IMR-90 (cell line): ENCODE measurements around the gene NOXA1. TPM values are rescaled to one million over a fixed set of nuclear protein-coding genes. Genes with fewer than 3 reads are reported as not detected.
A peak's percentile ranks its signal among the peaks of the same experiment; 100 is the strongest.

ENCODE experiments used
- ATAC-seq: fragments of 200-7000 bp; cut with Tn5 transposase; 2 replicates; pipeline ENCODE4 v1.9.1; 2020; ENCODE audit warnings: low read depth, mild to moderate bottlenecking, moderate library complexity
- BruUV-seq: library from RNA; stranded (reverse); fragments of 400-500 nt; replicated peaks from 2 replicates; lab custom pipeline; 2021; lab: Mats Ljungman, UMichigan
- CTCF ChIA-PET: fragments of 300-600 bp; formaldehyde crosslinking; extraction: SDS; loops from one replicate; lab custom pipeline; 2021; ENCODE audit warnings: antibody characterized with exemption; lab: Yijun Ruan, JAX
- POLR2A ChIA-PET: fragments of 300-600 bp; sonication (Branson Sonifier 250); formaldehyde crosslinking; loops from one replicate; lab custom pipeline; 2022; ENCODE audit warnings: antibody characterized with exemption; ENCODE audit not compliant: unreplicated experiment; lab: Charles Lee
- DNase-seq: peaks from one replicate; pipeline ENCODE4 v3.0.0; 2013
- H2AFZ ChIP-seq: replicated peaks from 2 replicates; pipeline ENCODE3; 2013; ENCODE audit warnings: low read length, mild to moderate bottlenecking; ENCODE audit not compliant: poor library complexity
- H2AK5ac ChIP-seq: 2 replicates; pipeline ENCODE4 v1.6.1; 2013; ENCODE audit warnings: low read depth, low read length, inconsistent platforms
- H2AK9ac ChIP-seq: replicated peaks from 2 replicates; pipeline ENCODE3; 2013; ENCODE audit warnings: mild to moderate bottlenecking, low read depth, low read length, moderate library complexity; ENCODE audit not compliant: poor library complexity
- H2BK120ac ChIP-seq: 2 replicates; pipeline ENCODE4 v1.6.1; 2013; ENCODE audit warnings: low read depth, low read length, inconsistent platforms
- H2BK15ac ChIP-seq: 3 replicates; pipeline ENCODE4 v1.6.1; 2013; ENCODE audit warnings: low read depth, low read length, inconsistent platforms
- H2BK20ac ChIP-seq: 2 replicates; pipeline ENCODE4 v1.6.1; 2013; ENCODE audit warnings: low read depth, mild to moderate bottlenecking, inconsistent platforms, low read length, moderate library complexity
- H2BK5ac ChIP-seq: 2 replicates; pipeline ENCODE4 v1.6.1; 2013; ENCODE audit warnings: mild to moderate bottlenecking, low read depth, low read length, inconsistent platforms; ENCODE audit not compliant: poor library complexity, severe bottlenecking
- H3K14ac ChIP-seq: replicated peaks from 2 replicates; pipeline ENCODE4 v1.6.1; 2013; ENCODE audit warnings: low read depth, low read length, inconsistent platforms
- H3K18ac ChIP-seq: 2 replicates; pipeline ENCODE4 v1.6.1; 2013; ENCODE audit warnings: low read depth, low read length, control low read depth
- H3K23ac ChIP-seq: 2 replicates; pipeline ENCODE4 v1.6.1; 2013; ENCODE audit warnings: low read depth, low read length, inconsistent platforms
- H3K27ac ChIP-seq: 2 replicates; pipeline ENCODE4 v1.5.1; 2013; ENCODE audit warnings: mild to moderate bottlenecking, control low read depth, low read length; ENCODE audit not compliant: insufficient read depth
- H3K27me3 ChIP-seq: 2 replicates; pipeline ENCODE4 v1.6.1; 2013; ENCODE audit warnings: low read length; ENCODE audit not compliant: control insufficient read depth, insufficient read depth
- H3K36me3 ChIP-seq: 2 replicates; pipeline ENCODE4 v1.6.1; 2013; ENCODE audit warnings: low read length, mixed read lengths; ENCODE audit not compliant: control insufficient read depth, insufficient read depth
- H3K4ac ChIP-seq: 2 replicates; pipeline ENCODE4 v1.6.1; 2013; ENCODE audit warnings: low read depth, low read length, inconsistent platforms
- H3K4me1 ChIP-seq: 2 replicates; pipeline ENCODE4 v1.6.1; 2013; ENCODE audit warnings: low read length, mixed read lengths; ENCODE audit not compliant: control insufficient read depth, insufficient read depth
- H3K4me2 ChIP-seq: 2 replicates; pipeline ENCODE4 v1.6.1; 2013; ENCODE audit warnings: low read depth, mild to moderate bottlenecking, control low read depth, low read length, moderate library complexity
- H3K4me3 ChIP-seq: 2 replicates; pipeline ENCODE4 v1.5.1; 2013; ENCODE audit warnings: low read depth, mild to moderate bottlenecking, control low read depth, low read length, moderate library complexity; ENCODE audit not compliant: insufficient read depth
- H3K56ac ChIP-seq: 2 replicates; pipeline ENCODE4 v1.6.1; 2013; ENCODE audit warnings: low read length, inconsistent platforms; ENCODE audit not compliant: insufficient read depth; ENCODE audit errors: extremely low read depth
- H3K79me1 ChIP-seq, 2 experiments: 2 replicates each; pipeline ENCODE4 v1.6.1; 2013; ENCODE audit warnings: low read length in 2 of 2, inconsistent platforms in 1 of 2, low read depth in 1 of 2
- H3K9ac ChIP-seq: 2 replicates; pipeline ENCODE4 v1.6.1; 2013; ENCODE audit warnings: low read depth, low read length, control low read depth
- H3K9me1 ChIP-seq: 2 replicates; pipeline ENCODE4 v1.6.1; 2013; ENCODE audit warnings: low read length, inconsistent platforms; ENCODE audit not compliant: insufficient read depth
- H3K9me3 ChIP-seq: 2 replicates; pipeline ENCODE4 v1.6.1; 2013; ENCODE audit warnings: low read length; ENCODE audit not compliant: control insufficient read depth, insufficient read depth
- H4K20me1 ChIP-seq: 2 replicates; pipeline ENCODE4 v1.6.1; 2013; ENCODE audit warnings: low read length, inconsistent platforms; ENCODE audit not compliant: insufficient read depth
- H4K5ac ChIP-seq: 2 replicates; pipeline ENCODE4 v1.6.1; 2013; ENCODE audit warnings: mild to moderate bottlenecking, low read depth, low read length, control low read depth
- H4K8ac ChIP-seq, 2 experiments: 2 replicates each; pipeline ENCODE4 v1.6.1; 2013; ENCODE audit warnings: low read depth in 2 of 2, low read length in 2 of 2, control low read depth in 1 of 2, inconsistent platforms in 1 of 2
- H4K91ac ChIP-seq: 2 replicates; pipeline ENCODE4 v1.6.1; 2013; ENCODE audit warnings: low read depth, low read length, inconsistent platforms; ENCODE audit not compliant: insufficient read depth
- BHLHE40 ChIP-seq: fragments of 150-350 bp; IDR thresholded peaks from 2 replicates; pipeline ENCODE4 v1.6.1; 2016; ENCODE audit warnings: mild to moderate bottlenecking, low read depth, low read length
- CEBPB ChIP-seq: IDR thresholded peaks from 2 replicates; pipeline ENCODE4 v1.6.1; 2012; ENCODE audit warnings: low read depth, low read length, improper control_type of control experiment
- CHD1 ChIP-seq: IDR thresholded peaks from 2 replicates; pipeline ENCODE4 v1.6.1; 2012; ENCODE audit warnings: low read depth, low read length, improper control_type of control experiment
- FOS ChIP-seq: fragments of 150-350 bp; IDR thresholded peaks from 2 replicates; pipeline ENCODE4 v1.6.1; 2016; ENCODE audit warnings: low read depth, low read length
- MAFK ChIP-seq: IDR thresholded peaks from 2 replicates; pipeline ENCODE4 v1.6.1; 2012; ENCODE audit warnings: low read depth, low read length, improper control_type of control experiment
- MAZ ChIP-seq: IDR thresholded peaks from 2 replicates; pipeline ENCODE4 v1.6.1; 2012; ENCODE audit warnings: low read depth, mild to moderate bottlenecking, low read length, improper control_type of control experiment, moderate library complexity, borderline replicate concordance
- MXI1 ChIP-seq: IDR thresholded peaks from 2 replicates; pipeline ENCODE4 v1.6.1; 2012; ENCODE audit warnings: low read depth, mild to moderate bottlenecking, low read length, moderate library complexity, borderline replicate concordance
- NFE2L2 ChIP-seq: fragments of 150-350 bp; IDR thresholded peaks from 2 replicates; pipeline ENCODE4 v1.6.1; 2016; ENCODE audit warnings: low read depth, mild to moderate bottlenecking, low read length
- POLR2A ChIP-seq: IDR thresholded peaks from 2 replicates; pipeline ENCODE4 v1.6.1; 2012; ENCODE audit warnings: mild to moderate bottlenecking, low read depth, low read length
- RAD21 ChIP-seq: IDR thresholded peaks from 2 replicates; pipeline ENCODE4 v1.6.1; 2012; ENCODE audit warnings: low read length, improper control_type of control experiment
- RCOR1 ChIP-seq: IDR thresholded peaks from 2 replicates; pipeline ENCODE4 v1.6.1; 2012; ENCODE audit warnings: mild to moderate bottlenecking, low read length, improper control_type of control experiment; ENCODE audit not compliant: insufficient replicate concordance
- RFX5 ChIP-seq: IDR thresholded peaks from 2 replicates; pipeline ENCODE4 v1.8.0; 2012; ENCODE audit warnings: low read depth, mild to moderate bottlenecking, low read length, moderate library complexity
- SMC3 ChIP-seq: fragments of 150-350 bp; IDR thresholded peaks from 2 replicates; pipeline ENCODE4 v1.6.1; 2016; ENCODE audit warnings: low read depth, mild to moderate bottlenecking, antibody characterized with exemption, low read length, moderate library complexity
- USF2 ChIP-seq: fragments of 150-350 bp; IDR thresholded peaks from 2 replicates; pipeline ENCODE4 v1.6.1; 2017; ENCODE audit warnings: mild to moderate bottlenecking, antibody characterized with exemption, low read length, low read depth
- WGBS, 2 experiments: methylation state at CpG; one replicate each; pipeline versions ENCODE4 v1.1.5 to v1.1.7; 2013; ENCODE audit warnings: missing lambda C conversion rate in 2 of 2; ENCODE audit not compliant: insufficient read length in 1 of 2; ENCODE audit errors: extremely low coverage in 2 of 2; 5-methylcytosine and 5-hydroxymethylcytosine counted together
- dilution Hi-C: fragments of 300-500 bp; cut with HindIII; formaldehyde crosslinking; loops from one replicate; pipeline ENCODE4 v1.14.3; 2018; ENCODE audit warnings: low sequenced_read_pairs; ENCODE audit not compliant: unreplicated experiment
- in situ Hi-C: fragments of 300-500 bp; cut with MboI; formaldehyde crosslinking; loops from 3 replicates; pipeline ENCODE4 v1.14.3; 2019; ENCODE audit warnings: low sequenced_read_pairs, inconsistent platforms, mixed read lengths
- intact Hi-C: fragments of 100-400 bp; cut with micrococcal nuclease; formaldehyde crosslinking; loops from 2 replicates; pipeline ENCODE4 v1.10.0; 2022
- polyA plus RNA-seq, 3 experiments: library from polyadenylated mRNA; depleted of rRNA; stranded (reverse); fragments of >200 nt; gene quantifications; 2 replicates each; pipeline ENCODE4 v1.2.3, GENCODE V29; 2012; ENCODE audit warnings: low replicate concordance in 1 of 3
- total RNA-seq: library from RNA; depleted of rRNA; stranded (reverse); fragments of >200 nt; gene quantifications from 2 replicates; pipeline ENCODE4 v1.2.3, GENCODE V29; 2012
- TF ChIP-seq, protein P1 (sequence below): conservative IDR thresholded peaks from 2 replicates; pipeline ENCODE4 v1.5.1; 2012; ENCODE audit warnings: mild to moderate bottlenecking, low read depth, low read length, improper control_type of control experiment

Gene NOXA1
- total and polyA plus RNA-seq, 2 of the 4 experiments (the other 2 are of a cell fraction): 0.17 TPM; not detected in 1

DNA sequence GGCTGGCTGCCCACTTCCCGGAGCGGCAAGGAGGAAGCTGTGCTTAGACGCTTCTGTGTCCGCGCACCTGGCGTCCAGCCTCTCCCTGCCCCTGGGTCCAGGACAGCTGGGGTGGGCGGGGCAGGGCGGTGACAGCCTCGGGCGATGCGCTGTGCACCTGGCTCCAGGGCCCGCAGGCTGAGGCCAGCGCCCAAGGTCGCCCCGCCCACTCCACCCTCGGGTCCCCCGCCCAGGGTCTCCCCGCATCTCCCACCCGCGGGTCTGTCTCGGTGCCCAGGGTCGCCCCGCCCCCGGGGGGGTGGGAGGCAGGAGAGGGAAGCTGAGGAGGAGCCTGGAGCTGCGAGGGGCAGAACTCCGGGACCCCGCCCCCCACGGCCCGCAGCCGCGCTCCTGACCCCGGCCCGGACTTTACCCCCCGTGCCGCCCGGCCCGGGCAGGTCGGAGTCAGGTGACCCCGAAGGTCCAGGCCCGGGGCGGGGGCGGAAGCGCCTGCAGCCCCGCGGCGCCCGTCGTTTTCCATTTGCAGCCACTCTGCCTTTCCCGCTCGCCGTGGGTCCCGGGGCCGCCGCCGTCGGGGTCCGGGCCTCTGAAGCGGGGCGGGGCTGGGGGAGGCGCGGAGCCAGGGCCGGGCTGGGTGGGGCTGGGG, 18.2 kb downstream of the NOXA1 start, which contains the start of gene ENTPD8:
TSS of gene ENTPD8 (minus strand) at position 69 of the 646 bp plus-strand sequence. CDS start 3,072 bp downstream, outside the sequence.
- H3K27me3 ChIP-seq: peaks cover 3% of the 10 kb centered on the region; the same call in 1 of the 2 replicates
- H3K9me1 ChIP-seq: no peaks in the 10 kb centered on the region
- ATAC-seq (peak; percentile 33), DNase-seq (no peak)
- H3K18ac ChIP-seq: no peak within 1 kb of the TSS
- dilution Hi-C loops: no loop called here
- no peak within 1 kb of the TSS for H3K23ac ChIP-seq
- no peak within 1 kb of the TSS for H4K5ac ChIP-seq
- H3K4ac ChIP-seq: no peak within 1 kb of the TSS
- peak within 1 kb of the TSS; percentile 34; the same call in 1 of the 2 replicates for H3K4me3 ChIP-seq
- H2AFZ ChIP-seq: peak within 1 kb of the TSS; percentile 70
- ChIA-PET CTCF (interaction anchor here (1.1 to 1.9 kb wide), 2 partner anchors 19 to 93 kb away, joined by 4 to 5 read pairs; partner anchors contain the start of genes EXD3 and NOXA1), POLR2A (no interaction called here)
- in situ Hi-C loops: no loop called here
- no peak within 1 kb of the TSS for H3K14ac ChIP-seq
- H3K9me3 ChIP-seq: no peaks in the 10 kb centered on the region
- peak within 1 kb of the TSS; percentile 8; the same call in 1 of the 2 replicates for H2AK5ac ChIP-seq
- H3K4me2 ChIP-seq: peak within 1 kb of the TSS; percentile 40
- H3K27ac ChIP-seq: no peak within 1 kb of the TSS
- H3K9ac ChIP-seq: no peak within 1 kb of the TSS
- H4K8ac ChIP-seq: no peak within 1 kb of the TSS
- no peak within 1 kb of the TSS for H2BK5ac ChIP-seq
- H4K20me1 ChIP-seq: 0 out of 2 replicates have a peak, but pooled peaks cover 4% of the 10 kb centered on the region
- no peak within 1 kb of the TSS for H2AK9ac ChIP-seq
- H2BK120ac ChIP-seq: no peak within 1 kb of the TSS
- no peak within 1 kb of the TSS for H3K56ac ChIP-seq
- peaks cover 2% of the 10 kb centered on the region; the same call in 1 of the 2 replicates for H3K4me1 ChIP-seq
- no peaks in the 10 kb centered on the region for H3K36me3 ChIP-seq
- 8% methylated on average over 2 of the region's 62 CpGs; no CpG with 5 or more reads in 1 of the 2 experiments for WGBS, 2 experiments
- H2BK20ac ChIP-seq: no peak within 1 kb of the TSS
- H2BK15ac ChIP-seq: no peak within 1 kb of the TSS
- H3K79me1 ChIP-seq: no peaks in the 10 kb centered on the region
- BruUV-seq: no TSS peak
- intact Hi-C loops: no loop called here
- no peak within 1 kb of the TSS for H4K91ac ChIP-seq
- no peak for TF ChIP-seq RFX5
- TF ChIP-seq BHLHE40: no peak
- TF ChIP-seq MAFK: no peak
- no peak for TF ChIP-seq CHD1
- TF ChIP-seq CEBPB: no peak
- no peak for TF ChIP-seq POLR2A
- no peak for TF ChIP-seq RAD21
- TF ChIP-seq MAZ: no peak
- TF ChIP-seq NFE2L2: no peak
- no peak for TF ChIP-seq SMC3
- no peak for TF ChIP-seq FOS
- no peak for TF ChIP-seq USF2
- no peak for TF ChIP-seq MXI1
- TF ChIP-seq RCOR1: no peak
- TF ChIP-seq, protein P1, sequence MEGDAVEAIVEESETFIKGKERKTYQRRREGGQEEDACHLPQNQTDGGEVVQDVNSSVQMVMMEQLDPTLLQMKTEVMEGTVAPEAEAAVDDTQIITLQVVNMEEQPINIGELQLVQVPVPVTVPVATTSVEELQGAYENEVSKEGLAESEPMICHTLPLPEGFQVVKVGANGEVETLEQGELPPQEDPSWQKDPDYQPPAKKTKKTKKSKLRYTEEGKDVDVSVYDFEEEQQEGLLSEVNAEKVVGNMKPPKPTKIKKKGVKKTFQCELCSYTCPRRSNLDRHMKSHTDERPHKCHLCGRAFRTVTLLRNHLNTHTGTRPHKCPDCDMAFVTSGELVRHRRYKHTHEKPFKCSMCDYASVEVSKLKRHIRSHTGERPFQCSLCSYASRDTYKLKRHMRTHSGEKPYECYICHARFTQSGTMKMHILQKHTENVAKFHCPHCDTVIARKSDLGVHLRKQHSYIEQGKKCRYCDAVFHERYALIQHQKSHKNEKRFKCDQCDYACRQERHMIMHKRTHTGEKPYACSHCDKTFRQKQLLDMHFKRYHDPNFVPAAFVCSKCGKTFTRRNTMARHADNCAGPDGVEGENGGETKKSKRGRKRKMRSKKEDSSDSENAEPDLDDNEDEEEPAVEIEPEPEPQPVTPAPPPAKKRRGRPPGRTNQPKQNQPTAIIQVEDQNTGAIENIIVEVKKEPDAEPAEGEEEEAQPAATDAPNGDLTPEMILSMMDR: no peak
